Measurements from ENCODE around the gene FZD10.

FZD10 gene

DNA sequence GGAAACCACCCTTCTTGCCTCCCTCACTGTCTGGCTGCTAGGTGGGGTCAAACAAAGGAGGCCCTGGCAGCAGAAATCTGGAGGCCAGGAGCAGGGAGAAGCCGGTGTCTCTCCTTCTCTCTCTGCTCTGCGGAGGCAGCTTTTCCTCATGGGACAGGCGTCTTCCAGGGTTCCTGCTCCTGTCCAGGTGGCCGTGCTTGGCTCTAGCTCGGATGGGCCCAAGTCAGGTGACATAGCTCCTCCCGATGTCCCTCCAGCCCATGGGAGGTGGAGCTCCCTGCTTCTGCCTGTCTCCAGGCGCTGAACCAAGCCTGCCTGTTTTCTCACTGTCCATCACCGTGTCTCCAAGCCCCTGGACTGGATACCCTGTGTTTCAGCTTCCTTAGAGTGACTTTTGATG lies 30.5 kb upstream of the FZD10 start:
- DNase-seq (ENCODE audit: low read depth): no peak

DNA sequence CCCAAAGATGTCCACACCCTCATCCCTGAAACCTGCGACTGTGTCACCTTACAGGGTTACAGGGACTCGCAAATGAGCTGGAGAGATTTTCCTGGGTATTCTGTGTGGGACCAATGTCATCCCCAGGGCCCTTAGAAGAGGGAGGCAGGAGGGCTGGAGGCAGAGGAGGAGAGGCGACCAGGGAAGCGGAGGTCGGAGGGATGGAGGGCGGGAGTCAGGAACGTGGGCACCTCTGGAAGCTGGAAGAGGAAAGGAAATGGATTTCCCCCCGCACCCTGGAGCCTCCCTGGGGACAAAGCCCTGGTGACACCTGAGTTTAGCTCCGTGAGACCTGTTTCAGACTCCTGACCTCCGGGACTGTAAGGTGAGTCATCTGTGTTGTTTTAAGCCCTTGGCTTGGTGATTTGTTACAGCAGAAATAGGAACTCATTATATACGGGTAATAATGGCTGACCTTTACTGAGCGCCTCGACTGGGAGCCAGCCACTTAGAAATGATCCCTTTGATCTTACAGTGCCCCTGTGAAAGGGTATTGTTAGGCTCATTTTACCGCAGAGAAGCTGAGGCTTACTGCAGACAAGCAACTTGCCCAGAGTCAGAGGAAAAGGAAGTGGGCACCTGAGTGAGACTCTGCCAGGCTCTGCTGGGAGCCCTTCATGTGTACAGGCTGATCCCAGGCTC lies 29.3 kb upstream of the FZD10 start:
- DNase-seq (ENCODE audit: low read depth): no peak

DNA sequence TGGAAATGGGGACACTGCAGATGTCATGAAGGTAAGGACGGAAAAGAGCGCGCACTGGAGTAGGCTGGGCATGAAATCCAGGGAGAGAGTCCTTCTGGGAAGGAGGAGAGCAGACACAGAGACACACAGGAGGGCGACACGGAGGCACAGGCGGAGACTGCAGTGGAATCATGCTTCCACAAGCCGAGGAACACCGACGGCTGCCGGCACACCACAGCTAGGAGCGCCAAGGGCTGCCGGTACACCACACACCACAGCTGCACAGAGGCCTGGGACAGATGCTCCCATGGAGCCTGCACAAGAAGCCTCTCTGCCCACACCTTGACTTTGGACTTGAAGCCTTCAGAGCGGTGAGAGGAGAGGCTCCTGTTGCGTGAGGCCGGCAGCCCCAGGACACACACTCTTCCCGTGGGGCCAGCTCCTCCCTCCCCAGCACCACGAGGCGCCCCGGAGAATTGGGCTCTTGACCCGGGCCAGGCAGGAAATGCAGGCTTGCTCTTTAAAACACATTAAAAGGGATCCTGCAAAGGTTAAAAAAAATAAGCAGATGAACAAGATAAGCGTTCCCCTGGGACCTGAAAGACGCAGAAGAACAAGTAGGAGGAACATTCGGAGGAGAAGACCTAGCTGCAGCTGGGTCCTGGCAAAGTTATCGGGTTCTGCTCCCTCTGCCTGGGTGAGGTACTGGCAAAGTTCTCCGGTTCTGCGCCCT lies 28.3 kb upstream of the FZD10 start:
- no peak for DNase-seq (ENCODE audit: low read depth)

DNA sequence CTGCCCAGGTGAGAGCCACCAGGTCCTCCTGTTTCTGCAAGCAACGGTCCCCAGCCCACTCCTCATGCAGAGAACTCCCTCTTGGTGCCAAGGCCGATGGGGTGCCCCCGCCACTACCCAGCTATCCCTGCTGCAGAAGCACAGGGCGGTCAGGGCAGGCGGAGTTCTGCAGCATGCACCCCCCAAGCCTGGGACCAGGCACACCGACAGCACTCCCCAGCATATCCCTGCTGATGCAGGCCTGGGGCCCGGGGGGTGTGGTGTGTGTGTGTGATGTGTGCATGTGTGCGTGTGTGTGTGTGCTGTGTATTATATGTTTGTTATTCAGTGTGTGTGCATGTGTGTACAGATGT lies 27.7 kb upstream of the FZD10 start:
- DNase-seq (ENCODE audit: low read depth): no peak

DNA sequence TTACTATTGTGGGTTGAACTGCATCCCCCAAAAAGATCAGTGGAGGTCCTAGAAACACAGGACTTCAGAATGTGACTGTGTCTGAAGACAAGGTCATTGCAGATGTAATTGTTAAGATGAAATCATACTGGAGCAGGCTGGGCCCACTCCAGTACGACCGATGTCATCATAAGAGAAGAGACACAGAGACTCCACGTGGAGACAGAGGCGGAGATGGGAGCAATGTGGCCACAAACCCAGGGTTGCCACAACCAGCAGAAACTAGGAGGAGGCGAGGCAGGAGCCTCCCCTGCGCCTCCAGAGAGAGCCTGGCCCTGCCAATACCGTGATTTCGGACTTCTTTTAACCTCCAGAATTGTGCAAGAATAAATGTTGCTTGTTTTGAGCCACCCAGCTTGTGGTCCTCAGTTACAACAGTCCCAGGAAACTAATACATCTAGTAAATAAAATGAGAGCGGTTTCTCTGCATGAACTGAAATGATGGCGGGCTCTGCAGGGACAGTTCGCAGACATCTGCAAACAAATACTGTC lies 25.7 kb upstream of the FZD10 start:
- no peak for DNase-seq (ENCODE audit: low read depth)

DNA sequence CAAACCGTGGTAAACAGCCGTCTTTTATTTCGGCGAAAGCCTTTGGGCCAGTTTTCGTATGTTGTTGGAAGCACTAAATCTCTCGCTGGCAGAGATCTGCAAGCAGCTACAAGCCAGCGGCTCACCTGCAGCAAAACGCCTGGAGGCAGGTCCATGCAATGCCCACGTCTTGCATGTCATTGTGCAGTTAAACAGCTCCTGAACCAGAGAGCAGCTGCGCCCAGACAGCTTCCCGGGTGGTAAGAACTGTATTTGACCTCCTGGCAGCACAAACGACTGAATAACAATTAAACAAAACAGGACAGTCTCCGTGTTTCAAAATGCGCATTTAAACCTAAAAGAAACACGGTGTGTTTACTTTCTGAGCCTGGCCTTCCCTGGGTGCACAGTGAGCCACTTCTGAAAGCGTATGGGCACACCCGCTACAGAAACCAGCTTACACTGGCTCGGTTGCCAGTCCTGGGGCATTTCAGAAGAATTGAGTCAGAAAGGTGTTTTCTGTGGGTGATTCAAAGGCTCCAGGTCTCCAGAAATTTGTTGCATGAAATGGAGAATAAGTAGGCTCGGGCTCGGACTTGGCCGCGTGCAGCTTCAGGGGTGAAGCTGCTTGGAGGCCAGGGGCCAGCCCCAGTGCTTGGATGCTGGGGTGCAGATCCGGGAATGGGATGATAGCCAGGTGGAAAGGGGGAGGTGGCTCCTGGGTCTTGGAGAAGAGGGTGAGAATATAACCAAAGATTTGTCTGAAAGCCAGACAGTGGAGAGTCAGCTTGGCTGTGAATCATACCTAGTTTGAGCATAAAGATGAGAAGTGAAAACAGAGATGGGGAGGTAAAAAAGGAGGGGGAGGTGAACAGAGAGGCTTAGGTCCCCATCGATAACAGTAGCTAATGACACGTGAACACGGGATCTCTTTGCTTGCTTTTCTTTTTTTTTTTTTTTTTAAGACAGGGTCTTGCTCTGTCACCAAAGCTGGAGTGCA lies 24.9 kb upstream of the FZD10 start:
- no peak for DNase-seq (ENCODE audit: low read depth)

DNA sequence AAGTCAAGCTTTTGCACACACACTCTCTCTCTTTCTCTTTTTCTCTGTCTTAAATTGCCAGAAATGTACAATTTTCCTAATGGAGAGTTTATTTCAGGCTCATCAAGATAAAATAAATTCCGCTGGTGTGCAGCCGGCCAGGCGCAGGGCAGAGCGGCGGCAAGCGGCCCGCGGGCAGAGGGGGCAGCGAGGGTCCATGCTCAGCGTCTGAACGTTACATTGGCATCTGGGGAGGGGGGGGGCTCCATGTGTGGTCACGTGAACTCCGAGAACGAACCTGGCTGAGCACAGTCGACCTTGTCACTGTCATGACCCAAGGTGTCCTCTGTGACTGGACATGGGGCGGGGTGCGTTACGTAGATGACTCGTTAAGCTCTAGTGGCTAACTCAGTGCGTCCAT lies 23.8 kb upstream of the FZD10 start:
- no peak for DNase-seq (ENCODE audit: low read depth)

DNA sequence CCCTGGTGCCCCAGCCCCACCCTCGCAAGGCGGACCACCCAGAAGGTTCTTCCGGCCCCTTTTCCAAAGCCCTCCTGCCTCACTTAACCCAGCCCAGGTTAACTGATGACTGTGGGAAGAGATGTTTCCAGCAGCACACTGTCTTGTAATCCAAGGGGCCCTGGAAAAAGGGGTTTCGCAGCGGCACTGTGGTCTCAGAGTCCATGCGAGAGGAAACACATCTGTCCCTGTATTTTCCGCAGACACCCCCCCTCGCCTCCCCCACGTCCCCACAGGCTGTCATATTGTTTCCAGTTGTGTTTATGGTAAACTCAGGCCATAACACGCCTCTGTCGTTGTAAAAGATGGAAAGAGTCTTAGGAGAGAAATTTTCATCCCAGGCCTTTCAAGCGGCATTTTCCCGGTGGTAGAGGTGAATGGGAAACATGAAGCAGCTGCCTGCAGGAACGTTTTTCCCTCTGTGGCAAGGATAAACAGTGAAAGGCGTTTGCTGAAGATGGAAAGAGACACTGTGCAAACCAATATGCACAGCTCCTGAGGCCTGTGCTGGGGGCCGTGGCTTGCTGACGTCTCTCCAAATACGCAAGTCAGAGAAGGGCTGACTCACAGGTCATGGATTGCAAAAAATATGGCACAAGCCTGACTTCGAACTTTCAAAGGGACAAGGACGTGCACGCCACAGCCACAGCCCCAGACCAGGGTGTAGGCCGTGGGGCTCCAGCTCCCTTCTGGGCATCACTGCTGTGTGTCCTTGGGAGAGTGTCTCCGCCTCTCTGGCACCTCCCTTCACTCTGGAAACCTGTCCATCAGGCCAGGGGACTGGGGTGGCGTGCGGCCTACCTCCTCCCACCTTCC lies 22.5 kb upstream of the FZD10 start:
- DNase-seq (ENCODE audit: low read depth): no peak

DNA sequence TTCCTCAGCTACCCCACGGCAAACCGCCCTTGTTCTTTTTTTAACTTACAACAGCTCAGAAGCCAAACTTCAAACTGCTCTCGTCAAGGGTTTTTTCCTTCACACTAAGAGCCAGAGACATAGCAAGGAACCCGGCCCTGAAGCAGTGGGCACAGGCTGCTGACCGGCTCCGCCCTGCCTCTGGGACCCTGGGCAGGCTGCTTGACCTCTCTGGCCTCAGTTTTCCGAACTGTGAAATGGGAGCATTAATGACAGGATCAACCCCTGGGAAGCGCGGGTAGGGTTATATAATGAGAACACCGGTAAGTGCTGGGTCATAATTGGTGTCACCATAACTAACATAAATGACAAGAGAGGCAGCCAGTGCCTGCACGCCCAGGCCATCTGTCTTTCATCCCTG lies 21.2 kb upstream of the FZD10 start:
- DNase-seq (ENCODE audit: low read depth): no peak

DNA sequence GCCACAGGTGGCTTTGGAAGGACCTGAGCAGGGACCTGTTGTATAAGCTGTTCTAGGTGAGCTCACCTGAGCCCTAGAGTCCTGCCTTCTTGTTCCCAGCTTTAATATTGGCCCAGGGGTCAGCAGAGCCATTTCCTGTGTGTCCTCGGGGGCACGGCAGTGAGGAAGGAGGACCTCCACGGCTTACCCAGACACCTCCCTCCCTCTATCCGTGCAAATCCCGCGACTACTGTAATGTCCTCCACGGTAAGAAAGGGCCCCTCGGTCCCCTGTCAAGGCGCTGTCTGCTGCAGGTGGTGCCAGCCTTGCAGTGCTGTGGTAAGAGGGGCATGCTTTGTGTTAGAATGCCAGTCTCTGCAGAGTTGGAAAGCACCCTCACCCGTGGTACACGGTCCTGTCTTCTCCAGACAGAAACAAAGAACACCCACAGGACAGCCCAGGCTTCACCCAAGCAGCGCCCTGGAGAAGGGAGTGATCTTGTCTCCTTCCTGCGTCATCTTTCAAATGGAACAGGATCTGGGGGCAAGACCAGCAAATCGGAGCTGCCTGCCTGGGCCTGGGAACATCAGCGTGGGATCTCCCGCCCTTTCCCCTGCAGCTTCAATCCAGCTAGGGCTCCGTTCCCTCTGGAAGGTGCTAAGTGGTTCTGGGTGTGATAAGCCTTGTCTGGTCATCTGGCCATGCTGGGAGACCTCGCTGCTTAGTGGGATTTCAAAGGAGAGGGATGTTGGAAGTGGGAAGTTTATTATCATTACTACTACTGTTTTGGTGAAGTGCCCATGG lies 20.2 kb upstream of the FZD10 start:
- no peak for DNase-seq (ENCODE audit: low read depth)

DNA sequence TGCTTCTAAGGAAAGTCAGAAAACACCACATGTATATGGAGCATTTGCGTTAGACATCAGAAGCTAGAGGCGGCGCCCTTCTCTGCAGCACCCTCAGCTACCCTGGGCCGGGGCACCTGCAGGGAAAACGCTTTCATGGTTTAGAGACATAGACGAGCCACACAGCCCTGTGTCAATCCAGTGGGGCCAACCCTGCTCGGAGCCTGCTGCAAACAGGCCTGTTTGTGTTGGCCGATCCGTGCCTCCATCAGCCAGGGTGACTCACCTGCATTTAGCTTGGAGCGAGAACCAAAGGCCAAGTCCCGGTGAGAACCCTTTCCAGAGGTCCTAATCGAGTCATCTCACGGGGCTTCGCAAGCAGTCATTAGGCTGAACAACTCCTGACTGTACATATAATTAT lies 19.5 kb upstream of the FZD10 start:
- DNase-seq (ENCODE audit: low read depth): no peak

DNA sequence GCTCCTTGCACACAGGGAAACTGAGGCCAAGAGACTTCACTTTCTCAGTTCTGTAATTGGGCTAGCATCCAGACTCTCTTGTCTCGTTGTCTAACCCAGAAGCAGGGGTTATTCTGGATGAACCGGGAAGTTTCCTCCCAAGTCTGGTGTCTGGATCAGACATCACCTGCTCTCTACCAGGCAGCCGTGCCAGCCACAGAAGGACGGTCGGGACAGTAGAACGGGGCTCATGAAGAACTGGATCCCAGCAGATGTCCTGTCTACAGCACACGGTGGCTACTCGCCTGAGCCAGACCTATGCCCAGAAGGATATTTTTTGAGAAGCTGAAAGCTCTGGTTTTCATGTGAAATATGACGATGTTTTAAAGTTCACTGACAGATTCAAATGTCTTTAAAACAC lies 19.1 kb upstream of the FZD10 start:
- DNase-seq (ENCODE audit: low read depth): no peak

DNA sequence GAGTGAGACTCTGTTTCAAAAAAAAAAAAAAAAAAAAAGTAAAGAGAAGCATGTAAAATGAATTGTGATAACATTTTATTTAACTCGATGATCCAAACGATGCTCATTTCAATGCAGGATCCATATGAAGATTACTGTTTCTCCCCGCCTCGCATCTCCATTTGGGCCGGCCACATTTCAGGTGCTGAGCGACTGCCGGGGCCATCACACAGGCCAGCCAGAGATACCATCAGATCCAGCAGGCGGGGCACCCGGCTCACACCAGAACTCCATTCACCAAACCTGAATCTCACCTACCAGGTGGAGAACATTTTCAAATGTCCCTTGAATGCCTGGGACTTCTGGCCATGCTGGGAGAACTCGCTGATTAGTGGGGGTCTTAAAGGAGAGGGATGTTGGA lies 18.0 kb upstream of the FZD10 start:
- no peak for DNase-seq (ENCODE audit: low read depth)

DNA sequence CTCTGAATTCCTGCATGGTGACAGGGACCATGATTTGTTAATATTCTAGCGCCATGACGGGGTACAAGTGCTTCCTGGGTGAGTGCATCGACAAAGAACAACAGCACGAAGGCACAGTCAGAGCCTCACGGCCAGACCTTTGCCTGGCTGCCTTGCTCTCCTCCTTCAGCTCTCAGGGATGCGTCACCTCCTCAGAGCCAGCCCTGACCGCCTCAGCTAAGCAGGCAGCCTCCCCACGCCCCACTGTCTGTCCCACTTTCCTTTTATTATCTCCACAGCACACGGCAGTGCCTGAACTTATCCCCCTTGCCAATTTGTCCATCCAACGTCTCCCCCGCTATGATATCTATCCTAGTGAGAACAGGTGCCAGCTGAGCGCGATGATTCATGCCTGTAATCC lies 16.5 kb upstream of the FZD10 start:
- no peak for DNase-seq (ENCODE audit: low read depth)

DNA sequence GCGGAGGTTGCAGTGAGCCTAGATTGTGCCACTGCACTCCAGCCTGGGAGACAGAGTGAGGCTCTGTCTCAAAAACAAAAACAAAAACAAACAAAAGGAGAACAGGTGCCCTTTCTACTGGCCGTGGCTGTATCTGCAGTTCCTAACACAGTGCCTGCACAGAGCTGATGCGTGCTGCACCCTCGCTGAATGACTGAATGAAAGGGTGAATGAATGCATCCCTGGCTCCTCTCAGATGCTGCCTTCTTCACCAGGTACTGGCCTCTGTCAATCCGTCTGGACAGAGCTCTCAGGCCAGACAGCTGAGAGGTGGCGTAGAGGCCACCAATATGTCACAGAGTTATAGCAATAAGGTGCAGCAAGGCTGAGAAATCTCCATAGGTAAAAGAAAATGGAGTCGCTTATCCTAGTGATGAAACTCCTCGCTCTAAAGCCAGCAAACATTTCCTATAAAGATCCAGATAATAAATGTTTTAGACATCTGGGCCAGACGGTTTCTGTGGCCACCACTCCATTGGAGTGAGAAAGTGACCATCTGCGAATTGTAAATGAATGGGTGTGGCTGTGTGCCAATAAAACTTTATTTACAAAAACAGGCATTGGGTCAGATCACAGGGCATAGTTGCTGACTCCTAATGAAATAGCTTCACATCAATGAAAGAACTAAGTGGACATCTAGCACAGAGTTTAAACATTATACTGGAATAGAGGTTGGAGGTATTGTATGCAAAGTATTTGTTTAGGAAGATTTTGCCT lies 15.9 kb upstream of the FZD10 start:
- DNase-seq (ENCODE audit: low read depth): no peak

DNA sequence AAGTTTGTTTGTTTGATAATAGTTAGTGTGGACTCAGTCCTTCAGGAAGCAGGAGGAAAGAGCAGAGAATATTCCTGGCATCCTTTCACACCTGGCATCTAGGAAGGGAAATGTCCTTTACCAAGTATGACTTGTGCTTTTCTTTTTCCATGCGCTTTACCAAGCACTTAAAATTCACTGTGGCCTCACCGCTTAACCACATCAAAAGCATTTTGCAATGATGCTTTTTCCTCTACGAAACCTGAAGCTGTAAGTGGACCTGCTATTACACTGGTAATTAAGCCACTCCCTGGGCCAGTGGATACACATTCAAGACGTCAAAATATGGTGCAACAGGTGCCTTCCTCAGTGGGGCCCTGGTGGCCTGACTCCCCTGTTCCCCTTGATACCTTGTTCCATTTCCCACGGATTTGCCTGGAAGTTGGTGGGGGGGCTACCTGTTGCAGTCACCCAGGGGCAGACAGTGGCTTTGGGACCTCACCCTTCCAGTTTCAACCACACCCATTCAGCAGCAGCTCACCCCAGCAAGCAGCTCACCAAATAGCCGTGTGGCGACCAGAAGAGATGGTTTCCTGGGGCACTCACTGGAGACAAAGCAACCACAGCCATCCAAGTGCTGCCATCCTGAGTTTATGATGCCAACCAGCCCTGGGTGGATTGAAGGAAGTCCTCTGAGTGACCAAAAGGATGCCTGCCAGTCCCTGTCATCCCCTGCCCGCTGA lies 14.2 kb upstream of the FZD10 start:
- DNase-seq (ENCODE audit: low read depth): no peak

DNA sequence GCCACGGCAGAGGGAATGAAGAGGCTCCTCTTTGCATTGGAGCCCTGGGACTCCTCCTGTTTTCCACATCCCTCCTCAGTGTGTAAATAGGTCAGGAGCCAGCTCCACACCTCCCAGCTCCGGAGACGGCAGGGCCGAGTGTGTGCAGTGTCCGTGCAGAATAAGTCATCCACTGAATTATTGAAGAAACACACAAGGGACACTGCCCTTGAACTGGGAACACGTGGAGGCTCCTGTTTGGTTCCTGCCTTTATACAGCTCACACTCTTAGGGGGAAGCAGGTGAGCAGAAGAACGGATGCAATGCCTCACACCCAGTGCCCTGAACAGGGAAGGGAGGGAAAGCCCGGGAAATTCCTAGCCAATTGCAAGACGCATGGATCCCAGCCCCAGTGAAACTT lies 10.4 kb upstream of the FZD10 start:
- DNase-seq (ENCODE audit: low read depth): no peak

DNA sequence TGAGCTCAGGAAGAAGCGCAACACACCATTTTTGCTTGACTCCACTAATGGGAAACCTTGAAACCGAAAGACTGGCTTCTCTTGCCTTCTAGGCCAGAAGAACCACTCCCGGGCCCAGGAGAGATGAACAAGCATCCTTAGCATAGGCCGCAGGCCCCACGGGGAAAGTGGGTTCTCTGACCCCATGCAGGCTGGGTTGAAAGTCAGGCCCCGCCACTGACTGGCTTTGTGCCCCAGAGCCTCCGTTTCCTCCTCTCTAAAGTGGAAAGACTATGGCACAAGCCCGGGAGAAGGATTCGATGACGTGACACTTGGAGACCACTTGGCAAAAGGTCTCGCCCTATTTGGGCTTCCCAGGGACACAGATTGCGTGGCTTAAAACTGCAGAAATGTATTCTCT lies 9.9 kb upstream of the FZD10 start:
- no peak for DNase-seq (ENCODE audit: low read depth)

DNA sequence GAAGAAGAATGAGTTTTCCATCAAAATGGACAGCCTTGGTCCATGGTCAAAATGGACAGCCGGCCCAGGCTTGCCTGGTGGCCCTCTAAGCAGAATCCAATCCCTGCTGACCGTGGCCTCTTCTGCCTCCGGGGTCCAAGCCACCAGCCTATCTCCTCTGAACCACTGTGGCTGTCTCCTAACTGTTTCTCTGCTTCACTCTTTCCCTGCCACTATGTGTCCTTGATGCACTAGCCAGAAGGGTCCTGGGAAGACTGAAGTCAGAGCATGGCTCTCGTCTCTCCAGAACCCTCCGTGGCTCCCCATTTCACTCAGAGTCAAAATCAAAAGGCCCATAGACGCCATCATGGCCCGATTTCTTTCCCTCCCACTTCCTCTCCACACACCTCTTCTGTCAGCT lies 8.5 kb upstream of the FZD10 start:
- no peak for DNase-seq (ENCODE audit: low read depth)

Measured in fibroblast of gingiva (primary cell).